GM21786 (cell line): Measurements from ENCODE around the gene NELL1.

Source experiments
- ATAC-seq: cut with Tn5 transposase; IDR thresholded peaks from one replicate; pipeline ENCODE4 v1.9.1; 2021; ENCODE audit not compliant: unreplicated experiment

Gene NELL1

GRCh38 chr11:21306739-21307358 lies 637.5 kb downstream of the NELL1 start:
- ATAC-seq, result no peak

- ATAC-seq, result no peak
Observed at GRCh38 chr11:21307874-21308273, 638.5 kb downstream of the NELL1 start.

- no peak for ATAC-seq
Observed at GRCh38 chr11:21316591-21316990, 647.2 kb downstream of the NELL1 start.

DNA sequence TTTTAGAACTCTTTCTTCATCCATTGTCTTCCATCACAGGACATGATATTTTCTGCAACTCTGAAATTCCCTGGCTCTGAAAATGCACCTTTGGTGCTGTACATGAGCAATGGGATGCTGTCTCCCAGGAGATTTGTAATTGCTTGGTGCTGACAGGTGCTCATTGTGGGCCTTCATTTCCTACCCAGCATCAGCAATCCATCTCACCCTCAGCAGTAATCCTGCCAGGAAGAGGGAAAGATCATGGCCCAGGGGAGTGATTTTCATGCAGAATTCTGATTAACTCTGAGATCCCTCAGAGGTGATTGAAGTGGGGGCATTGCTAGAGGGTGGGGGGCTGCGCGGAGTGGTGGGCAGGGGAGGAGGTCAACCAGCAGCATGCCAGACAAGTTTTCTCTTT lies 651.7 kb downstream of the NELL1 start:
- ATAC-seq, result no peak

DNA sequence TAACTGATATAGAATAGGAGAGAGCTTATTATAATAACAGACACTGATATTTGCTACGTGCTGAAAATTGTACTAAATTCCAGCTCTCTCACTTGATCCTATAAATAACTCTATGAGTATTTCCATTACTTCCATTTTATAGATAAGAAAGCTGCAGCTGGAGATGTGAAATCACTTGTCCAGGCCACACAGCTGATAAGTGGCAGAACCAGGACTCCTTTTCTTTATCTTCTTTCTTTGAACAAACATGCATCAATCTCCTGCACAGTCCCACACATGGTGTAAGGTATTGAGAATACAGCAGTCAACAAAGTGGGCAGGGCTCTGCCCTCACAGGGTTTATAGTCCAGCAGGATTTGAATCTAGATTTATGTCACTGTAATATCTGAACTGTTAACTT lies 652.1 kb downstream of the NELL1 start:
- ATAC-seq, result no peak

- ATAC-seq, result no peak
Observed at GRCh38 chr11:21323617-21324016, 654.2 kb downstream of the NELL1 start.

- ATAC-seq, result no peak
Observed at GRCh38 chr11:21343204-21343603, 673.8 kb downstream of the NELL1 start.

DNA sequence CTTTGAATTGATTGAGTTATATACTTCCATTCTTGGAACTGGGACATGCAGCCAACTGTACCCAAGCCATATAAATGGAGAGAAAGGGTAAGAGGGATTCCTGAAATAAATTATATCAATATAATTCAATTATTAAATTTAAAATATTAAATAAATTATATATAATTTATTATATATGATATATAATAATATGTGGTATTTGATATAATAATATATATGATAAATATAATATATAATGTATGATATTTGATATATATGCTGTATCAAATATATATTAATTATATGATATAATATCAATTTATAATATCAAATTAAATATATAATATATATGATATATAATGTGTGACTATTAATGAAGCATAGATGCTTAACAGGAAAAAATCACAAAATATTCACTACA lies 677.0 kb downstream of the NELL1 start:
- ATAC-seq, result no peak

- no peak for ATAC-seq
Observed at GRCh38 chr11:21350613-21351012, 681.2 kb downstream of the NELL1 start.

DNA sequence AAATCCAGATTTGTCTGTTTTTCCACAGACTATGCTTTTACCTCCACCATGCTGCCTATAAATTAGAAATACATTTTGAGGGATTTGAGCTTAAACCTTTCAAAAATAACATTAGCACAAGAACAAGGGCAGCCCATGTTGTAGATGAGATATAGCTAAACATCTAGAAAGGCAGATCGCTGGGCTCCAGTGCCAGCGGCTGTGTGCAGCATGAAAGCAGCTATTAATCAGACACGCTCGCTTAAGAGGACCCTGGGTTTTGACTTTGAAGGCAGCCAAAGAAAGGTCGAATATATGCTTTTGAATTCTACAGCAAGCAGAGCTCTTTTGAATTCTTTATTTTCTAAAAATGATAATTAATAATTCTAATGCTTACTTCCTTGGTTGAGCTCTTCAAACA lies 684.0 kb downstream of the NELL1 start:
- ATAC-seq, result no peak

DNA sequence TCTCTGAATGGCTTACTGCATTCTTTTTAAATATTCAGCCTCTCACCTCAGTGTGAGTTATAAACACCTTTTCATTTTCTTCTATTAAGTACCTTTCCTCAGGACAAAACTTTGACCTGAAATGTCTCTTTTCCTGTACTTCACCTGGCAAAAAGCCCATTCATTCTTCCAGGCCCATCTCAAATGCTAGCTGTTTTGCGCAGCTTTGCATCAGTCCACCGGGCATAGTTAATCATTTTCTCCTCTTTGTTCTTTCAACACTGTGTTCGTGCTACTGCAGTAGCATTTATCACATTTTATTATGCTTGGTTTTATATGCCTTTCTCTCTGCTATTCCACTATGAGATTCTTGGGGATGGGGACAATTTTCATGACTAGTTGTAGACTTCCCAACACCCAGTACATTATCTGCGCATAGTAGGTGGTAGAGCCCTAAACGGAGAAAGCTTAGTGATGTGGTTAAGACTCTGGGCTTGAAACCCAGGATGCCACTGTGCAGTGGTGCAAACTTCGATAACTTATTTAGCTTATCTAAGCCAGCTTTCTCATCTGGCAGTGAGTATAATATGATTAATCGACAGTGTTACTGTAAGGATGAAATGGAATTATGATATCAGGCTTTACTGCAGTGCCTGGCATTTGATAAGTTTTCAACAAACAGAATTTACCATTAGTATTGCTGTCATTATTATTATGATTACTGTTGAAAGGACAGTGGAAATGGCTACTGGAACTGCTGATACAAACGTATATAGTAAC lies 695.7 kb downstream of the NELL1 start:
- ATAC-seq, result no peak

DNA sequence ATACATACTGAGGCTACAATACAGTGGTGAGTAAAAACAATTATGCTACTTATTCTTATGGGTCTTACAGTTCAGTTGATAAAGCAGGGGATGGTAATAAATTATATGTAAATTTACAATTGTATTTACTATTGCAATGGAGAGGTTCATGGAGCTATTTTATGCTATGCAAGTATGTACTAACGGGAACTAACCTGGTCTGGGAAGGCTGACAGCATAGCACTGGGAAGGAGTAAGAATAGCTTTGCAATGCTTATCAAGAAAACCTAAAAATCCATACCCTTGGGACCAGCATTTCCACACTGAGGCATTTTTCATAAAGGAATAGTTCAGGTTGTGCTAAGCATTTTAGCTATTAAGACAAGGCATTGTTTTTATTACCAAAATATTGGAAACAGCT lies 700.6 kb downstream of the NELL1 start:
- no peak for ATAC-seq

DNA sequence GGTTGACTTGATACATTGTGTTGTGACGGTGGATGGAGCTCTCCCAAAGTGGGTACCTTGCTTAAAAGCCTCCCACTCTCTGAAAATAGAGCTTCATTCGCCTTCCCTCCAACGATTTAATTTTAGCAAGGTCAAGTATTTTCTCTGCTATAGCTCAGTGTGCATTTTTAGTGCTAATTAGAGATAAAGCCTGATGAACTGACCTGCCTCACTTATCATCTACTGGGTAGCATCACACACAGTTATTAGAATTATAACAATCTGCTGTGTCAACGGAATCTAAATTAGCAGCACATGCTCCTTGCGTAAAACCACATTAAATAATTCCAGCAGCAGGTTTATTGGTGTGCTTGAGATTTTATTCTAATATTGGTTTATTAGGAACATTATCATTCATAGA lies 701.7 kb downstream of the NELL1 start:
- no peak for ATAC-seq

GRCh38 chr11:21372672-21373071 lies 703.3 kb downstream of the NELL1 start:
- ATAC-seq, result no peak

GRCh38 chr11:21374376-21374775 lies 705.0 kb downstream of the NELL1 start:
- ATAC-seq, result no peak

DNA sequence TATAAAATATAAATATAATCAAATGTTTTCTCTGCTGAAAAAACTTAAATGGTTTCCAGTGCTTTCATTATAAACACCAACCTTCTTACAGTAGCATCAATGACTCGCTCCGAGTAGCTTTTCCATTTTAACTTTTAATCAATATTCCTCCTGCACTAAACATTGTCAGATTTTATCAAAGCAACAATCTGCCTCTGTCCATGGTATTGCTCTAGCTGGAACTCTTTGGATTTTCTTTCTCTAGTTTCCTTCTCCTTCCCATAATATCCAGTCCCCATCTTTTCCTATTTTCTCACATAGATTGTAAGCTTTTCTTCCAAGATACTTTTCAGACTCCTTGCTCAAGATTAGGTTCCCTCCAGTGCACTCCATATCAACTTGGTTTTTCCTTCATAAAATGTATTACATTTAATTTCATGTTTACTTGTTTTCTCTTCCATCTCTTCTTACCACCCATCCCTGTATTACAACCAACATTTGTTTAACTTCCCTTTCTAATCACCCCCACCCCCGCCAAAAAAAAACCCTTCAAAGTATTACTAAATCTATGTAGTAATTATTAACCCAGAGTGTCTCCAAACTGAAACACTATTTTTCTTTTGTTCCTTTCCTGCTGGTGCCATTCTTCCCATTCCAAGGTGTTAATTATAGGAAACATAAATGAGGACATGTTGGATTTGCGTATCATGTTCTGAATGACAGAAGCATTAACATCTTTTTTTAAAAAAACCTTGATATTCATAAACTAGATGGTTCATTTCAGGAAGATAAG lies 716.5 kb downstream of the NELL1 start:
- no peak for ATAC-seq

DNA sequence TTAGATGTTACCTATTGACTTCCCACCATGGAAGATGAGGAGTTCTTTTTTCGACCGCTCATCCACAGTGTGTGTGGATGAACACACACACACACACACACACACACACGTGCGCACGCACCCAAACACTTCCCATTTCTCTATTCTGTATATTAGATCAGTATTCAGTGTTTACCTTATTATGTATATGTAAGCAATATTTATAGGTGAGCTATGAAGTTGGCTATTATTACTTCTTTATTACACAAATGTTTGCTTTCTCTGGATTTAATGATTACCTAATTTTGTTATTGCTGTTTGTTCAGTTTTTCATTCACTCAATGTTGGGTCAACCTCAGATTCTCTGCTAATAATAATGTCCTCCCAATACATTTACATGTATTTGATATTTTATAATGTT lies 721.0 kb downstream of the NELL1 start:
- ATAC-seq, result no peak

- no peak for ATAC-seq
Observed at GRCh38 chr11:21396342-21397008, 727.1 kb downstream of the NELL1 start.

DNA sequence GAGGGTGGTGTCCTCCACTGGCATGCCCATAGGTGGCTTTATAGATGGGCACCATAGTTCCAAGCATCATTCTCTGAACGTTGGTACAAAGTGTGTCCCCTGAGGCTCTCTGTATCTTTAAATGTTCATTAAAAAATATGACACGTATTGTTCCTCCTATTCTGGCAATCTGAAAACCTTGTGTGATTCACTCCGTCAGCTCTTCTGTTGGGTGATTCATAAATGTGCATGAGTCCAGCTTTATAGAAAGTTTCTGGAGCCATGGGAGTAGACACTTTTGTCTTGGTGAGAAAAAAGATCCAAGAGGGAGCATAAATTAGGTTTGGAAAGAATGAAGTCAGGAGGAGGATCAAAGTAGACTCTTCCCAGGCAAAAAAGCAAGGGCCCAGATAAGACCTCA lies 728.8 kb downstream of the NELL1 start:
- ATAC-seq, result no peak

DNA sequence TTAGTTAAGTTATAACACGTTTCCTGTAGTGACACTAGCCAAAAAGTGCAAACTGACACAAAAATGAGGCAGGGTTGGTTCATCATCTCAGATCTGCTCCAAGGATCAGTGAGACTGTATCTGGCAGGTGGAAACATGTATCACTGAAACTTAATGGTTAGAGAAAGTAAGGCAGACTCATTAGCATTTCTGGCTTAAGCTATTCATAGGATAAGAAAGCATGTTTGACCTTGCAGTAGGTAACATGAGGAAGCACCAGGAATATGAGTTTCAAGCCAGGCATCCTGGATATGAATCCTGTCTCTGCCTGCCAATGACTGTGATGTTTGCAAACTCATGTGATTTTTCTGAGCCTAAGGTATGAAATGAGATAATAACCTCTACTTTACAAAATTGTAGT lies 732.1 kb downstream of the NELL1 start:
- ATAC-seq, result no peak

- ATAC-seq, result no peak
Observed at GRCh38 chr11:21402274-21402673, 732.9 kb downstream of the NELL1 start.

DNA sequence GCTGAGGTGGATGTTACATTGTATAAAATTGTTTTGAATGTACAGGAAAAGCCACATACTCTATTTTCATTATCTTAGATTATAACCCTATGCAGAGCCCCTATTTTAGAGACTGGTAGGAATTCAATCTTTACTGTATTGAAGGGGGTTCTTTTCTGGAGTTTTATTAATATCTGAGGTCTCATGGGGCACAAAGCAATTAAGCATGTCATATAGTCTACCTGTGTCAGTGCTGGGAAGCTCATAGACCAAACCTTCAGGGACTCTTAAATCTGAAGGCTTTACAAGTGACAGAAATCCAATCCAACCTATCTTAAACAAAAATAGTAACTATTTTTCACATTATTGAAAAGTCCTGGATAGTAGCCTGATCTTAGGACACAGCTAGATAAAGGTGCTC lies 733.7 kb downstream of the NELL1 start:
- ATAC-seq, result no peak
